Left ventricle myocardium inferior (tissue), 1 donor: ENCODE measurements around the gene WDHD1. TPM values are rescaled to one million over a fixed set of nuclear protein-coding genes. Genes with fewer than 3 reads are reported as not detected.
"Not testable (repeated sequence)": the region's sequence is repeated elsewhere in the genome, so short reads cannot be mapped to it uniquely, and the experiment has no call there.

ENCODE experiments used
- DNase-seq: peaks from one replicate; pipeline ENCODE4 v3.0.0-alpha.2; 2020
- H3K27ac ChIP-seq: fragments of 200-600 bp; replicated peaks from 2 replicates; pipeline ENCODE4 v1.8.0; 2021
- H3K27me3 ChIP-seq: fragments of 200-600 bp; 2 replicates; pipeline ENCODE4 v1.8.0; 2021; ENCODE audit warnings: low read depth
- H3K36me3 ChIP-seq: fragments of 200-600 bp; 2 replicates; pipeline ENCODE4 v1.8.0; 2021
- H3K4me1 ChIP-seq: fragments of 200-600 bp; 2 replicates; pipeline ENCODE4 v1.8.0; 2021
- H3K4me3 ChIP-seq: fragments of 200-600 bp; 2 replicates; pipeline ENCODE4 v1.8.0; 2021; ENCODE audit warnings: mild to moderate bottlenecking, moderate library complexity
- H3K9me3 ChIP-seq: fragments of 200-600 bp; replicated peaks from 2 replicates; pipeline ENCODE4 v1.8.0; 2021
- intact Hi-C: fragments of 100-400 bp; cut with micrococcal nuclease; formaldehyde crosslinking; loops from one replicate; pipeline ENCODE4 v1.11.0; 2022
- total RNA-seq: library from RNA; stranded (reverse); fragmentation: NEBNext Ultra II Directional; extraction: Animal tissue kit (Norgen Biotek cat#: 25700); gene quantifications from one replicate; pipeline ENCODE4 v1.2.1, GENCODE V29; 2021
- TF ChIP-seq, protein P1 (sequence below): fragments of 200-600 bp; IDR thresholded peaks from 2 replicates; pipeline ENCODE4 v1.8.0; 2021; ENCODE audit warnings: antibody characterized with exemption, mild to moderate bottlenecking, borderline replicate concordance
- donor health status: DM: no; HTN: yes; CAD: no; lungs with severe emphysema.

WDHD1 gene
- total RNA-seq, 1 donor from 2014 or later: 1.3 TPM

- intact Hi-C loops: no loop called here
- H3K27me3 ChIP-seq: no peaks in the 10 kb centered on the region
- DNase-seq: no peak
- TF ChIP-seq, protein P1, sequence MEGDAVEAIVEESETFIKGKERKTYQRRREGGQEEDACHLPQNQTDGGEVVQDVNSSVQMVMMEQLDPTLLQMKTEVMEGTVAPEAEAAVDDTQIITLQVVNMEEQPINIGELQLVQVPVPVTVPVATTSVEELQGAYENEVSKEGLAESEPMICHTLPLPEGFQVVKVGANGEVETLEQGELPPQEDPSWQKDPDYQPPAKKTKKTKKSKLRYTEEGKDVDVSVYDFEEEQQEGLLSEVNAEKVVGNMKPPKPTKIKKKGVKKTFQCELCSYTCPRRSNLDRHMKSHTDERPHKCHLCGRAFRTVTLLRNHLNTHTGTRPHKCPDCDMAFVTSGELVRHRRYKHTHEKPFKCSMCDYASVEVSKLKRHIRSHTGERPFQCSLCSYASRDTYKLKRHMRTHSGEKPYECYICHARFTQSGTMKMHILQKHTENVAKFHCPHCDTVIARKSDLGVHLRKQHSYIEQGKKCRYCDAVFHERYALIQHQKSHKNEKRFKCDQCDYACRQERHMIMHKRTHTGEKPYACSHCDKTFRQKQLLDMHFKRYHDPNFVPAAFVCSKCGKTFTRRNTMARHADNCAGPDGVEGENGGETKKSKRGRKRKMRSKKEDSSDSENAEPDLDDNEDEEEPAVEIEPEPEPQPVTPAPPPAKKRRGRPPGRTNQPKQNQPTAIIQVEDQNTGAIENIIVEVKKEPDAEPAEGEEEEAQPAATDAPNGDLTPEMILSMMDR: no peak
- no peak overlapping the region for H3K4me3 ChIP-seq
- no peak overlapping the region for H3K27ac ChIP-seq
- H3K36me3 ChIP-seq: no peaks in the 10 kb centered on the region
- no peaks in the 10 kb centered on the region for H3K9me3 ChIP-seq
- no peaks in the 10 kb centered on the region for H3K4me1 ChIP-seq
Measured at GRCh38 chr14:54931598-54932340, 95.1 kb downstream of the WDHD1 start.

GRCh38 chr14:54931101-54931500 is 95.8 kb downstream of the WDHD1 start:
- intact Hi-C loops: no loop called here
- Histone ChIP-seq H3K36me3 (no peaks in the 10 kb centered on the region), H3K27me3 (no peaks in the 10 kb centered on the region), H3K4me3 (no peak overlapping the region), H3K4me1 (no peaks in the 10 kb centered on the region), H3K27ac (no peak overlapping the region), H3K9me3 (no peaks in the 10 kb centered on the region)
- DNase-seq: no peak
- TF ChIP-seq, protein P1: no peak

DNA sequence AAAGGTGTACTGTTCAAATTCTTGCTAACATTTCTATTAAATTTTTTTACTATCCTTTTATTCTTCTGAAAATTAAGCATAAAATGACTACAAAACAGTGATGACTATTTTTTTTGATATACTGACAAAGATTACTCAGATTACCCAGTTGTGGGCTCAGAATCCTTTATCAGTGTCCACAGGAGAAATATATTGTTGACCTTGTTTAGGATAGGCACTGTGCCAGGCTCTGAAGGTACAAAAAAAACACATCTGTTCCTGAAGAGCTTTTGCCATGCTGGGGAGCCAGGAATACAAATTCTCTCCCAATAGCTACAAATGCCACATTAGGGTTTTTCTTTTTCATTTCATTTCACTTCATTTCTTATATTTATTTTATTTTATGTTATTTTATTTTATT is 97.3 kb downstream of the WDHD1 start:
- Histone ChIP-seq H3K4me3 (no peak overlapping the region), H3K27ac (no peak overlapping the region), H3K4me1 (no peaks in the 10 kb centered on the region), H3K9me3 (no peaks in the 10 kb centered on the region), H3K36me3 (no peaks in the 10 kb centered on the region), H3K27me3 (no peaks in the 10 kb centered on the region)
- intact Hi-C loops: no loop called here
- DNase-seq: no peak
- TF ChIP-seq, protein P1: no peak

- H3K36me3 ChIP-seq: no peaks in the 10 kb centered on the region
- H3K27me3 ChIP-seq: no peaks in the 10 kb centered on the region
- H3K27ac ChIP-seq: no peak overlapping the region
- intact Hi-C loops: no loop called here
- TF ChIP-seq, protein P1: no peak
- H3K4me3 ChIP-seq: no peak overlapping the region
- no peaks in the 10 kb centered on the region for H3K4me1 ChIP-seq
- H3K9me3 ChIP-seq: no peaks in the 10 kb centered on the region
- DNase-seq: no peak
Measured at GRCh38 chr14:54928216-54928615, 98.7 kb downstream of the WDHD1 start.

DNA sequence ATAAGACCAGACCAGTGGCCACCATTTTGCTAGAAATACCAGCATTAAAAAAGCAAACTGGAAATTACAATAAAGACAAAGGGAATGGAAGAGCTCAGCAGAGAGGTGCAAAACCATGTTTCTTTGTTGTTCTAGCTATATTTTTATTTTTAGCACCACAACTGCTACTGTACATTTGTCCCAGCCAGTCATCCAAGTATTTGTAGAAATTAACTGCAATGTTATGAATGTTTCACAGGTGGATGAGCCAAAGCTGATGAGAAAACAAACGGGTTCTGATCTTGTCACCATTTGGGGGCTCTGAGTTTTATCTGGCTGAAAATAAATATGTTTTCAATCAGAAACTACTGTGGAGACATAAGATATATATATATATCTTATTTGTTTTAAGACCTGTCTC is 99.3 kb downstream of the WDHD1 start:
- intact Hi-C loops: no loop called here
- Histone ChIP-seq H3K9me3 (no peaks in the 10 kb centered on the region), H3K27ac (no peak overlapping the region), H3K4me3 (no peak overlapping the region), H3K27me3 (no peaks in the 10 kb centered on the region), H3K4me1 (no peaks in the 10 kb centered on the region), H3K36me3 (no peaks in the 10 kb centered on the region)
- TF ChIP-seq, protein P1: no peak
- DNase-seq: no peak

- H3K9me3 ChIP-seq, H3K27me3 ChIP-seq, intact Hi-C loops, H3K27ac ChIP-seq, H3K4me1 ChIP-seq, H3K4me3 ChIP-seq, DNase-seq, H3K36me3 ChIP-seq: not testable (repeated sequence)
Measured at GRCh38 chr14:54926570-54926969, 100.3 kb downstream of the WDHD1 start.
